ENCODE measurements around the gene STX10.
A peak's percentile ranks its signal among the peaks of the same experiment; 100 is the strongest.
"Not testable (repeated sequence)": the region's sequence is repeated elsewhere in the genome, so short reads cannot be mapped to it uniquely, and the experiment has no call there.

Gene STX10, protein sequence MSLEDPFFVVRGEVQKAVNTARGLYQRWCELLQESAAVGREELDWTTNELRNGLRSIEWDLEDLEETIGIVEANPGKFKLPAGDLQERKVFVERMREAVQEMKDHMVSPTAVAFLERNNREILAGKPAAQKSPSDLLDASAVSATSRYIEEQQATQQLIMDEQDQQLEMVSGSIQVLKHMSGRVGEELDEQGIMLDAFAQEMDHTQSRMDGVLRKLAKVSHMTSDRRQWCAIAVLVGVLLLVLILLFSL

DNA sequence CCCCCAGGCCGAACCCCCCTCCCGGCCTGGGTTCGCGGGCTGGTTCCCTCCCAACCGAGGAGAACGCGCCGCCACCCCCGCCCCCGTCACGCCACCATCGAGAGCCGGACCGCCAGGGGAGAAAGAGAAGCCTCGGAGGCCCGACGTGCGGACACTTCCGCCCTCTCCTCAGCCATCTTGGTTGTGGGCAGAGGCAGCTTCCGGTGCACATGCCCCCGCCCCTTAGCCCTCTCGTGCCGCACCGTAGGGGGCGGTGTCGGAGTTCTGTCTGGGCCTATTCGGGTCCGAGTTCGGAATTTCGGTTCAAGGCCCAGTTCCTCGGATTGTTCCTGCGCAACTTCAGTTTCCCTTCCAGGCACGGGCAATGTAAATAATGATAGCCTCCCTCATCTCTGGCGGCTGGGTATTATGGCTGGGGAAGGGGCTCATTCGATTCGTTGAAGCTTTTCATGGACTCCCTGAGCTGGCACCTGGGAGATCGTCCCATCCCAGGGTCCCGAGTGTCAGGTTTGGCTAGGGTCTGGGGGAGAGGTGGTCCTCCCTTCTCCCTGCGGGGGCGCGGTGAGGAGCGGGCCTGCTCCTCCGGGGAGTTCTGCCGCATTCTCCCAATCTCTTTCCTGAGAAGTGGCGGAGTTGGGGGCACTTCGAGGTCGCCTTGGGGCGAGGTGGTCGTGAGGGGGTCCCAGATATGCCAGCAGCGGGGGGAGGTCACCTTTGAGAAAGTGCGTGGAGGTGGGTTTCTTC lies at the start of gene STX10, which contains the start of gene IER2:
Gene STX10, minus strand, starts transcription at position 189 of the 744 bp plus-strand sequence. CDS start 202 bp downstream, outside the sequence.
Gene IER2, plus strand, starts transcription at position 225 of the 744 bp plus-strand sequence. CDS start 2,776 bp downstream, outside the sequence.
- DNase-seq (ENCODE audit: low read depth in 2 of 2) = peak; percentile 84 to 92

DNA sequence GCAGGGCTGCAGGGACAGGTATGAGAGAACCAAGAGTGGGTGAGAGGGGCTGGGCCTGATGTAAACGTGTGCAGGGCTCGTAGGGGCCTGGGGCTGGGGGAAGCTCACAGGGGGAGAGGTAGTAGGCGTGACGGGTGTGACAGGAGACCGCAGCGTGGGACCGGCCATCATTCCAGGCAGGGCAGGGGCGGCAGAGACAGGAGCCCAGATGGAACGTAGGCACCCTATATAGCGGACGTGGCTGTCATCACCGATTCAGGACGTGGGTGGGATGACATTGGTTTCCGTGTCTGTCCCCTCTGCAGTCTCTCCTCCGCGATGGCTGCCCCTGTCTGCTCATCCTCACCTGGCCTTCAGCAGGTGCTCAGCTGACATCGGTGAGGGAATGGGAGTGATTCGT lies 48.5 kb upstream of the STX10 start:
- no peak for DNase-seq (ENCODE audit: low read depth in 2 of 2)

DNA sequence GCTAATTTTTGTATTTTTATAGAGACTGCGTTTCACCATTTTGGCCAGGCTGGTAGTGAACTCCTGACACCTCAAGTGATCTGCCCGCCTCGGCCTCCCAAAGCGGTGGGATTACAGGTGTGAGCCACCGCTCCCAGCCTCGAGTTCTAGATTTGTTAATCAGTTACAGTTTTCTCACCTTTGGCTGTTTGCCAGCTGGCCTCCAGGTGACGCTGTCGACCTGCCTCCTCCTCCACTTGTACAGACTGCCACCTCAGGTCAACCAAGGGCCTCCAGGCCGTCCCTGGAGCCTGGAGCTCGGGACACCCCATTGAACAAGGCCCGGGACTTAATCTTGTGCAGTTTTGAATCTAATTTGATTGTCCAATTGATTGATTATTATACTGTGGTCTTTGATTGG lies 45.5 kb upstream of the STX10 start:
- DNase-seq (ENCODE audit: low read depth in 2 of 2) = peak; percentile 36 to 44

DNA sequence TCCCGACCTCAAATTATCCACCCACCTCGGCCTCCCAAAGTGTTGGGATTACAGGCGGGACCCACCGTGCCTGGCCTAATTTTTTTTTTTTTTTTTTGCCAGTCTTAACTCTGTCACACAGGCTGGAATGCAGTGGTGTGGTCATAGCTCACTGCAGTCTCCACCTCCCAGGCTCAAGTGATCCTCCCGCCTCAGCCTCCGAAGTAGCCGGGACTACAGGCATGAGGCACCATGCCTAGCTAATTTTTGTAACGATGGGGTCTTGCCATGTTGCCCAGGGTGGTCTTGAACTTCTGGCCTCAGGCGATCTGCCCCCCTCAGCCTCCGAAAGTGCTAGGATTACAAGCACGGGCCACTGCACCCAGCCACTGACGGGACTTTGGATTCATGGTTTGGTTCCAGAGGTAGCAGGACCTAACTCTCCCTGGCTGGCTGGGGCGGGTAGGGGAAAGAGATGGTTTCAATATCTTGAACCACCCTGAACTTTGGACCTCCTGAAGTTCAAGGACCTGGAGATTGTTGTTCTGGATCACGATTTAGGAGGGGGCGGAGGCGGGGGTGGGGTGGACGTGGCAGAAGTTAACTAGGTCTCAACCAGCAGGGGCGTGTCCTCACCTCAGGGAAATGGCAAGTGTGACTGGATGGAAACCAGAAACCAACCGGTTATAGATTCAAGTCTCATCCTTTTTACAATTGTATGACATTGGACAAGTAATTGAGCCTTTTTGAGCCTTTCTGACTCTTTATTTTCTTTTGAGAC lies 40.8 kb upstream of the STX10 start:
- DNase-seq (ENCODE audit: low read depth in 2 of 2) = peak in 1 of 2 donors; percentile 54

DNA sequence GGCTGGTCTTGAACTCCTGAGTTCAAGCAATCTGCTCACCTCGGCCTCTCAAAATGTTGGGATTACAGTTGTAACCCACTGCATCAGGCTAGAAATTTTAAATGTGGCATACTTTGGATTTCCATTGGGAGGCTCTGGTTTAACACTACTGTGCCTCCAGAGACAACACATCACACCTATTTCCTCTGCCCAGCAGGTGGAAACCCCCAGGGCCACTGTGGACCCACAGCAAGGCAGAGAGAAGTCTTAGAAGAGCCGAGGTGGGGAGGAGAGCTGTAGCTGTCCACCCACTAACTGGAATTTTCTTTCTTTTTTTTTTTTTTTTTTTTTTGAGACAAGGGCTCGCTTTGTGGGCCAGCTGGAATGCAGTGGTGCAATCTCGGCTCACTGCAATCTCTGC lies 39.4 kb upstream of the STX10 start:
- DNase-seq (ENCODE audit: low read depth in 2 of 2) = no peak

DNA sequence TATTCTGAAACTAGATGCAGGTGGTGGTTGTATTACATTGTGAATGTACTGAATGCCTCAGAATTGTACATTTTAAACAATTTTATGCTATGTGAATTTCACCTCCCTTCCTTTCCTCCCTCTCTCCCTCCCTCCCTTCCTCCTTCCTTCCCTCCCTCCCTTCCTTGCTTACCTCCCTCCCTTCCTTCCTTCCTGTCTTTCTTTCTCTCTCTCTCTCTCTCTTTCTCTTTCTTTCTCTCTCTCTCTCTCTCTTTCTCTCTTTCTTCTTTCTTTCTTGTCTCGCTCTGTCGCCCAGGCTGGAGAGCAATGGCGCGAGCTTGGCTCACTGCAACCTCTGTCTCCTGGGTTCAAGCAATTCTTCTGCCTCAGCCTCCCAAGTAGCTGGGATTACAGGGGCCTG lies 37.2 kb upstream of the STX10 start:
- DNase-seq (ENCODE audit: low read depth in 2 of 2) = no peak

DNA sequence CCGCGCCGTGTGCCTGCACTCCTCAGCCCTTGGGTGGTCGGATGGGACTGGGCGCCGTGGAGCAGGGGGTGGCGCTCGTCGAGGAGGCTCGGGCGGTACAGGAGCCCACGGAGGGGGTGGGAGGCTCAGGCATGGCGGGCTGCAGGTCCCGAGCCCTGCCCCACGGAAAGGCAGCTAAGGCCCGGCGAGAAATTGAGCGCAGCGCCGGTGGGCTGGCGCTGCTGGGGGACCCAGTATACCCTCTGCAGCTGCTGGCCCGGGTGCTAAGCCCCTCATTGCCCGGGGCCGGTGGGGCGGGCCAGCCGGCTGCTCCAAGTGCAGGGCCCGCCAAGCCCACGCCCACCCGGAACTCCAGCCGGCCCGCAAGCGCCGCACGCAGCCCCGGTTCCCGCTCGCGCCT lies 36.5 kb upstream of the STX10 start:
- not testable (repeated sequence) for DNase-seq (ENCODE audit: low read depth in 2 of 2)

DNA sequence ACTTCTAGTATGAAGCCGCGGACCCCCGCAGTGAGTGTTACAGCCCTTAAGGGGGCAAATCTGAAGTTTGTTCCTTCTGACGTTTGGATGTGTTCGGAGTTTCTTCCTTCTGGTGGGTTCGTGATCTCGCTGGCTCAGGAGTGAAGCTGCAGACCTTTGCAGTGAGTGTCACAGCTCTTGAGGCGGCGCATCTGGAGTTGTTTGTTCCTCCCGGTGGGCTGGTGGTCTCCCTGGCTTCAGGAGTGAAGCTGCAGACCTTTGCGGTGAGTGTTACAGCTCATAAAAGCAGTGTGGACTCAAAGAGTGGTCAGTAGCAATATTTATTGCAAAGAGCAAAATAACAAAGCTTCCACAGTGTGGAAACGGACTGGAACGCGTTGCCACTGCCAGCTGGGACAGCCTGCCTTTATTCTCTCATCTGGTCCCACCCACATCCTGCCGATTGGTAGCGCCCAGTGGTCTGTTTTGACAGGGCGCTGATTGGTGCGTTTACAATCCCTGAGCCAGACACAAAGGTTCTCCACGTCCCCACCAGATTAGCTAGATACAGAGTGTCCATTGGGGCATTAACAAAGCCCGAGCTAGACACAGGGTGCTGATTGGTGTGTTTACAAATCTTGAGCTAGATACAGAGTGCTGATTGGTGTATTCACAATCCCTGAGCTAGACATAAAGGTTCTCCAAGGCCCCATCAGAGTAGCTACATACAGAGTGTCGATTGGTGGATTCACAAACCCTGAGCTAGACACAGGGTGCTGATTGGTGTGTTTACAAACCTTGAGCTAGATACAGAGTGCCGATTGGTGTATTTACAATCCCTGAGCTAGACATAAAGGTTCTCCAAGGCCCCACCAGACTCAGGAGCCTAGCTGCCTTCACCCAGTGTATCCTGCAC lies 35.8 kb upstream of the STX10 start:
- not testable (repeated sequence) for DNase-seq (ENCODE audit: low read depth in 2 of 2)

DNA sequence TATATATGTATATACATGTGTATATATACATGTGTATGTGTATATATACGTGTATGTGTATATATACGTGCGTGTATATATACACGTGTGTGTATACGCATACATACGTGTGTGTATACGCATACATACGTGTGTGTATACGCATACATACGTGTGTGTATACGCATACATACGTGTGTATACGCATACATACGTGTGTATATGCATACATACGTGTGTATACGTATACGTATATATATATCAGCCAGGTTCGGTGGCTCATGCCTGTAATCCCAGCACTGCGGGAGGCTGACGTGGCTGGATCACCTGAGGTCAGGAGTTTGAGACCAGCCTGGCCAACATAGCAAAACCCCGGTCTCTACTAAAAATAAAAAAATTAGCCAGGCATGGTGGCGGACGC lies 34.8 kb upstream of the STX10 start:
- DNase-seq (ENCODE audit: low read depth in 2 of 2) = not testable (repeated sequence)

DNA sequence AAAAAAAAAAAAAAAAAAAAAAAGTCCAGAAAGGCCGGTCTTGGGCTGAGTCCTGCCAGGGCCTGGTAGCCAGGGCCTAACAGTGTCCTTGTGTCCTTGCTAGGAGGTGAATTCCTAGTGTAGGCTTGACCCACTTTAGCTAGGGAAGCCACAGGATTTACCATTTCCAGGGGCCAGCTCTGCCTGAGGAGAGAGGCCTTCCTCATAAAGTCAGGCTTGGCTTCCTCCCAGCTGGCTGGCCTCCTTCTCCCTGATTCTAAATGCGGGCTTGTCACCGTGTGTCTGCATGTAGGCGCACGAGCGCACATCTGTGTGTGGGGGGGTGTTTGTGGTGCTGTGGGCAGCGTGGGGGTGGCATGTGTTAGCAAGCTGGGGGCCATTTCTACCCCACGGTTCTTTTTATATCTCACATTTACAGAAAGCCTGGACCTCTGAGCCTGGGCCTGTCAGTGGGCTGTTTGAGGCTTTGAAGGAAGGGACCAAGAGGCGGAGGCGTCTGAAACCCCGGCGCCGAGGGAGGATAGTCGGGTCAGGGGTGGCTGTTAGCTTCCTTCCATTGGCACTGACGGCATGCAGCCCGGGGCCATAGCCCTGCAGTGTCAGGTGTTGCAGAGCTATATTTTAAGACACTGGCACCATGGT lies 31.7 kb upstream of the STX10 start:
- DNase-seq (ENCODE audit: low read depth in 2 of 2) = peak in 1 of 2 donors; percentile 39

DNA sequence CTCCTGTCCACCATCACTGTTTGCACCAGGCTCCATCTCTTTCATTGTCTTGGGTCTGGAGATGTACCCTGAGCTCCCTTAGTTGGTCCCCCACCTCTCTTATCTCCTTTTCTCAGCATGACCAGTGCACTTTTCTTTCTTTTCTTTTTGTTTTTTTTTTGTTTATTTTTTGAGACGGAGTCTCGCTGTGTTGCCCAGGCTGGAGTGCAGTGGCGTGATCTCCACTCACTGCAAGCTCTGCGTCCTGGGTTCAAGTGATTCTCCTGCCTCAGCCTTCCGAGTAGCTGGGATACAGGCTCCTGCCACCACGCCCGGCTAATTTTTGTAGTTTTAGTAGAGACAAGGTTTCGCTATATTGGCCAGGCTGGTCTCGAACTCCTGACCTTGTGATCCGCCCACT lies 28.1 kb upstream of the STX10 start:
- not testable (repeated sequence) for DNase-seq (ENCODE audit: low read depth in 2 of 2)

DNA sequence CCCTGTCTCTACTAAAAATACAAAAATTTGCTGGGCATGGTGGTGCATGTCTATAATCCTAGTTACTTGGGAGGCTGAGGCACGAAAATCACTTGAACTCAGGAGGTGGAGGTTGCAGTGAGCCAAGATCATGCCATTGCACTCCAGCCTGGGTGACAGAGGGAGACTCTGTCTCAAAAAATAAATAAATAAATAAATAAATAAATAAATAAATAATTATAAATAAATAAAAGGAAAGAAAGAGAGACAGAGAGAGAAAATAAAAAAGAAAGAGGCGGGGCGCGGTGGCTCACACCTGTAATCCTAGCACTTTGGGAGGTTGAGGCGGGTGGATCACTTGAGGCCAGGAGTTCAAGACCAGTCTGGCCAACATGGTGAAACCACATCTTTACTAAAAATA lies 27.4 kb upstream of the STX10 start:
- not testable (repeated sequence) for DNase-seq (ENCODE audit: low read depth in 2 of 2)

DNA sequence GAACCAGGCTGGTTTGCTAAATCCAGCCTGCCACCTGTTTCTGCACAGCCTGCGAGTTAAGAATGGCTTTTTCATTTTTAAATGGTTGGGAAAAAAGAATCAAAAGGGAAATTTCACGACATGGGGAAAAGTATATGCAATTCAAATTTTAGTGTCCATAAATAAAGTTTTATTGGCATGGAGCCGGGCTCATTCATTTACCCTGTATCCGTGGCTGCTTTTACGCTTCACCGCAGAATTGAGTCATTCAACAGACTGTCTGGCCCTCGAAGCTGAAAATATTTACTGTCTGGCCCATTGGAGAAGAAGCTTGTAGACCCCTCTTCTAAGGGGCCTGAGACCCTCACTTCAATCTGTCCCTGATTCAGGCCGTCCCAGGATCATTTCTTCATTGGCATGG lies 26.2 kb upstream of the STX10 start:
- no peak for DNase-seq (ENCODE audit: low read depth in 2 of 2)

DNA sequence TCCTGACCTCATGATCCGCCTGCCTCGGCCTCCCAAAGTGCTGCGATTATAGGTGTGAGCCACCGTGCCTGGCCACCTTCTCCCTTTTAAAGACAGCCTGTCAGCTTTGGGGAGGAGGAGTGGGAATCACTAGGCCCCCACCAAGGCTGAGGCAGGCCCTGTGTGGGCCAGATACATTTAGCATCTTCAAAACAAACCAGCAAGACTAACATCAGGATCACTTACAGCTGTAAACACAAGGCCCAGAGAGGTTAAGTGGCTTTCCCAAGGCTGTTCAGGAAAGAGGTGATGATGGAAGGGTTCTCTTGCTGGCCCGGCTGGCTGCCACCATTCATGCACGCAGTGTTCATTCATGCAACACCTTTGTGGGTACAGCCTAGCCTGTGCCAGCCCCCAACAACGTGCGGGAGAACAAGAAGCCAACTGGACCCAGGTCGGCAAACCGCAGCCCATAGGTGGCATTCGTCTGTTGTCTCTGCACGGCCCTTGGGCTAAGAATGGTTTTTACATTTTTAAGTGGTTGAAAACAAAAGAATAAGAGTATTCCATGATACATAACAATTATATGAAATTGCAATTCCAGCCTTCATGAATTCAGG lies 23.1 kb upstream of the STX10 start:
- no peak for DNase-seq (ENCODE audit: low read depth in 2 of 2)

DNA sequence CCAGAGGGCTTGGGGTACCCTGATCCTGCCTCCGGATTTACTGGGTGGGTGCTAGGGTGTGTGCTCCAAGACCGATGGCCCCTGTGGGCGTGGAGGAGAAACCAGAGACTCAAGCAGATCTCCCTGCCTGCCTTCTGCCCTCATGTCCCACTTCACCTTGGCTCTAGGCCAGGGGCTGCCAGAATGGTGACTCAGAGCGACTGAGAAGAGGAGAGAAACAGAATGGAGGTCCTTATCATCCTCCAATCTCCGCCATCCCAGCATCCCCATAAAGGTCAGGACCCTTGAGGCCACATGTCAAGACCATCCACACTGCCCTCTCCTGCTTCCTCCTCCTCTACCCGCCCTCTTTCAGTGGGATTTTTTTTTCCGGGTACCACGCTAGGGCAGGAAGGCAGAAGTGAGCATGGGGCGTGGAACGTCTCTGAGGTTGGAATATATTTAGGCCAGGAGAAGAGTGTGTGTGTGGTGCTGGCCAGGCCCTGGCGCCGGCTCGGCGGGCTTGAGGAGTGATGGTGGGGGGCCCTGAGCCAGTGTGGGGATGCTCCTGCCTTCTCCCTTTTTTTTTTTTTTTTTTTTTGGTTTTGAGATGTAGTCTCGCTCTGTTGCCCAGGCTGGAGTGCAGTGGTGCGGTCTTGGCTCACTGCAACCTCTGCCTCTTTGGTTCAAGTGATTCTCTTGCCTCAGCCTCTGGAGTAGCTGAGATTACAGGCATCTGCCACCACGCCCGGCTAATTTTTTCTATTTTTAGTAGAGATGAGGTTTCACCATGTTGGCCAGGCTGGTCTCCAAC lies 22.4 kb upstream of the STX10 start:
- DNase-seq (ENCODE audit: low read depth in 2 of 2) = peak in 1 of 2 donors; percentile 77

DNA sequence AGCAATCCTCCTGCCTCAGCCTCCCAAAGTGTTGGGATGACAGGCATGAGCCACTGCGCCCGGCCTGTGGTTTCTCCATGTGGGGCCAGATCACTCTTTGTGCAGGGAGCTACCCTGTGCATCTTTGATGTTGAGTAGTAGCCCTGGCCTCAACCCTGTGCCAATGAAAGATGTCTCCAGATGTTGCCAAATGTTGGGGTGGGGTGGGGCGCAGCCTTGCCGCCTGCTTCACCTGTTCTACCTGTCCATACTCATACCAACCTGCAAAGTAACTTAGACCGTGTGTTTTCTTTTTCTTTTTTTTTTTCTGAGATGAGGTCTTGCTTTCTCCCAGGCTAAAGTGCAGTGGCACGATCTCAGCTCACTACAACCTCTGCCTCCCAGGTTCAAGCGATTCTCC lies 21.0 kb upstream of the STX10 start:
- DNase-seq (ENCODE audit: low read depth in 2 of 2) = no peak

DNA sequence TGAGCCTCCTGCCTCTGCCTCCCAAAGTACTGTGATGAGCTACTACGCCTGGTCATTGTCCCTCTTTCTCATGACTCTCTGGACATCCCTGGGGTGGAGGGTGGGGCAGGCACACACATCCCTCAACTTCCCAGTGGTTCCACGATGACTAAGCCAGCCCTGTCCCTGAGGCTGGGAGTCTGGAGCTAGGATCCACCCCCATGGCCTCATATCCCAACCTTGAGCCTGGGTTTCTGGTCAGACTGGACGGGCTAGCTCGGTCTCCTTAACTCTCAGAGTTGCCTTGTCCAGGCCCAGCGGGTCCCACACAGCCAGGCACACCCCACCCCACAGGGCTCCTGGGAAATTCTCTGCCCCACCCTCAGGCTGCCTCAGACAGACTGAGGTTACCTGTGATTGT lies 19.6 kb upstream of the STX10 start:
- DNase-seq (ENCODE audit: low read depth in 2 of 2) = no peak

DNA sequence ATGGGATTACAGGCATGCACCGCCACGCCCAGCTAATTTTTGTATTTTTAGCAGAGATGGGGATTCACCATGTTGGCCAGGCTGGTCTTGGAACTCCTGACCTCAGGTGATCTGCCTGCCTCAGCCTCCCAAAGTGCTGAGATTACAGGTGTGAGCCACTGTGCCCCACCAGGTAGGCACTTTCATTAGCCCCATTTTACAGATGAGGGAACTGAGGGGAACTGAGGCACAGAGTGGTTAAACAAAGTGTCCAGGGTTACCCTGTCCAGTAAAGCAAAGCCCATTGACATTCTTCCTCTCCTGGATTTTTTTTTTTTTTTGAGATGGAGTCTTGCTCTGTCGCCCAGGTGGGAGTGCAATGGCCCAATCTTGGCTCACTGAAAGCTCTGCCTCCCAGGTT lies 16.0 kb upstream of the STX10 start:
- DNase-seq (ENCODE audit: low read depth in 2 of 2) = not testable (repeated sequence)

DNA sequence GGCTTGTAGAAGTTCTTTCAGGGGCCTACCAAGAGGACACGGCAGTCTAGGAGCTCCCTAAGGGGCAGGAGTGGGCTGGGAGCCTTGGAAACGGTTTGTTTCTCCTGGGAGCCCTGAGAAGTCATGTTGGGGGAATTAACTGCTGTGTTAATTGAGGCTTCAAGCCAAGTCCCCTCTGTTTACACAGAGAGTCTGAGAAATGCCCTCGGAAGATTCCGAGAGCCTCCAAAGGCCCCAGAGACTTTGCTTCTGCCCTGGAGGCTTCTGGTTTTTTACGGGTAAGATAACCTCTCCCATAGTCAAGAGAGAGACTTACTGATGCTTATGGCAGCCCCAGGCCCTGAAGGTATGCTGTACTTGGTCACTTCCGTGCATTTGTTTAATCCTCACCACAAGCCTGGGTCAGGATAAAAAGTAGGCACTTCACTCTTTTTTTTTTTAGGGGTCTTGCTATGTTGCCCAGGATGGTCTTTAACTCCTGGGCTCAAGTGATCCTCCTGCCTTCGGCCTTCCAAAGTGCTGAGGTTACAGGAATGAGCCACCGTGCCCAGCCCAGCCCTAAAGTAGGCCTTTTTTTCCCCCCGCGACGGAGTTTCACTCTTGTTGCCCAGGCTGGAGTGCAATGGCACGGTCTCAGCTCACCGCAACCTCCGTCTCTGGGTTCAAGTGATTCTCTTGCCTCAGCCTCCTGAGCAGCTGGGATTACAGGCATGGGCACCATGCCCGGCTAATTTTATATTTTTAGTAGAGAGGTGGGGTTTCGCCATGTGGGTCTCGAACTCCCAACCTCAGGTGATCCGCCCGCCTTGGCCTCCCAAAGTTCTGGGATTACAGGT lies 15.2 kb upstream of the STX10 start:
- DNase-seq (ENCODE audit: low read depth in 2 of 2) = no peak

Measured in stimulated activated CD4-positive, alpha-beta T cell treated with anti-CD3 and anti-CD28 coated beads, Interleukin-15, amount 100 ng/mL, for 48 hours (primary cell).